ENCODE results near the gene FRMD4A.
"Not testable (repeated sequence)": the region's sequence is repeated elsewhere in the genome, so short reads cannot be mapped to it uniquely, and the experiment has no call there.

Gene FRMD4A

DNA sequence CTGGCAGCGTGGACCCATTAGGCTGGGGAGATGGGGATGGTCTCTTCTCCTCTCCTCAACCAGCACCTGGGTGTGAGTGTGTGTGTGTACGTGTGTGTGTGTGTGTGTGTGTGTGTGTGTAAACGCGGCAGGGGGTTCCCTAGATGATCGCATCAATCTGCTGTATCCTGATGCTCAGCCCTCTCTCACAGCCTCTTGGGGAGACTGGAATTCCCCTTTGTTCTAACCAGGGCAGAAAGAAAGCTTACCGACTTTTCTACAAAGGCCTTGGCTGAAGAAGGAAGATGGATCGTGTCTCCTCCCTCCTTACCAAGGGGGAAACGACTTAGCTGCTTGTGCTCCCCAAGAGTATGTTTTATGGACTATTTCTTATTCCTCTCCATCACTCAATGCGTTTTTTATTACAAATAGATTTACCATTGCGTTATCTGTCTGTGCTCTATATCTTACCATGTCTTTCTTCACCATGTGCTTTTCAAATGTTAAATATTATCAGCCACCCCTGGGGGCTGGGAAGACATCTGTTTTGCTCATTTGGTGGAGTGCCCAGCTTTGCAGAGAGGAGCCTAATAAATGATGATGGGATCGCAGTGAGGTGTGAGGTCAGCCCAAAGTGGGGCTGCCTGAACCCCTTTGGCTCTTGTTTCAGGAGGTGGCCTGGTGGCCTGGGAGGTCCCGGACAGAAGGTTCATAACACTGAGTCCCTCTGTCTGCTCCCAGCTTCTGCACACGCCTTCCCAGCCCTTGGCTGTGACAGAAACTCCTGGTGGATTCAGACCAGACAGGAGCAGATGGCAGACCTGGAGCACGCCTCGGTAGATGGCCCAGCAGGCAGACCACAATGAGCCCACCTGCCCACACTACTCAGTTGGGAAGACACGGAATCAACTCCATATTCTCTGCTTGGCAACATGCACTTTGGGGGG is 481.9 kb downstream of the FRMD4A start:
- no peak for DNase-seq (ENCODE audit: low read depth)

DNA sequence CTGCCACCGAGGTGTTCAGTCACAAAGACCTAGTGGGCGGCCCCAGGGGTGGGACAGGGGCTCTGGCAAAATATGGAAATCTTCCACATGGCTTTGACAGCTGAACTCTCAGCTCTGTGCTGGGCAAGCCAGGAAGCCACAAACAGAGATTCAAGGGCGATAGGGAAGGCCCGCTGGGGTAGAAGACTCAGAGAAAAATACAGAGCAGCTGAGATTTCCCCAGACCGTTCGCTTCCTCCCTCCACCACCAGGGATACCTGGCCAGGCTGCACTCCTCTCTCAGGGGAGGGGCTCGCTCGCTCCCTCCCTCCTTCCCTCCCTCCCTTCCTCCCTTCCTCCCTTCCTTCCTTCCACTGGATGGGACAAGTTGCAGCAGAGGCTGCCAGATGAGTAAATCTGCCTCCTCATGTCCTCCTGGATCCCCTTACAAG is 483.5 kb downstream of the FRMD4A start:
- DNase-seq (ENCODE audit: low read depth) = no peak

DNA sequence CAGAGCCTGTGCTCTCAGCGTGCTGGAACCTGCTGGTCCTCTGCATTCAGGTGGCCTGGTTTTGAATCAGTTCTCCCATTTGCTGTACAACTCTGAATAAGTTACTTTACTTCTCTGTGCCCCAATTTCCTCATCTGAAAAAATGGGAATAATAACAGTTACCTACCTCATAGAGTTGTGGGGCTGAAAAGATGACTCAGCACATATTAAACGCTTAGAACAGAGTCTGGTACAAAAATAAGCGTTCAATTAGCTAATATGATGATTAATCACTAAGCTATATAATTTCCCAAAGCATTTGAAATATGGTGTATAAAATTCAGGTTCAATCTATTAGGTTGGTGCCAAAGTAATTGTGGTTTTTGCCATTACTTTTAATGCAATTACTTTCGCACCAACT is 484.8 kb downstream of the FRMD4A start:
- DNase-seq (ENCODE audit: low read depth) = no peak

DNA sequence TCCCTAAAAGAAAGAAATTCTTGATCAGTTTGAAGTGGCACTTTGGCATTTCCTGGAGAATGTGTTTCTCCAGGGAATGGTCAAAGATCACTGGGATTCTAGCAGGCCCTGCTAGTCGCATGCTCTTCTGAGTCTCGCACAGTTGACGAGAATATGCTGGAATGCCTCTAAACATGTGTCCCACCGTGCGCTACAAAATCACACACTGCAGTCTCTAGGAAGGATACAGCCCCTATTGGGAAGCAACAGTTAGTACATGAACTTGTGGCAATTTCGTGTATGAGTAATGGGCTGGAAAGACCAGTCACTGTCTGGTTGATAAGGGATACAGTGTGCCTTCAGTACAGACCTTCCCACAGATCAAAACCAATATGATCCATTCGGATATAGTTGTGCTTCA is 486.1 kb downstream of the FRMD4A start:
- DNase-seq (ENCODE audit: low read depth) = no peak

DNA sequence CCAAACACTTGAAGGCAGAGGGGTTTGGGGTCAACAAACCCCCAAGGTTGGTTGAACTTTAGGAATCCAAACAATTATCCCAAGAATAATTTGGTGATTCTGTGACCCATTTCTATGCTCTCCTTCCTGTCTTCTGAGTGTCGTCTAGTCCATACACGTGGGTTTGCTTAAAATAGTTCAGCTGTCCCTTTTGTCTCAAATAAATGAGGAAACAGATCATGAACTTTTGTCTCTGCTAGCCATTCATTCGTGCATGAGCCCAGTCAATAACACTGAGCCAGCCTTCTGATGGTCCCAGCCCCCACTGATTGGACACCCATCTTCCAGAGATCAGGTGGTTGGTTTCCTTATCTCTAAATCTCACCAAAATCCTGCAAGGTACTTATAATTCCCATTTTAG is 488.6 kb downstream of the FRMD4A start:
- DNase-seq (ENCODE audit: low read depth) = no peak

DNA sequence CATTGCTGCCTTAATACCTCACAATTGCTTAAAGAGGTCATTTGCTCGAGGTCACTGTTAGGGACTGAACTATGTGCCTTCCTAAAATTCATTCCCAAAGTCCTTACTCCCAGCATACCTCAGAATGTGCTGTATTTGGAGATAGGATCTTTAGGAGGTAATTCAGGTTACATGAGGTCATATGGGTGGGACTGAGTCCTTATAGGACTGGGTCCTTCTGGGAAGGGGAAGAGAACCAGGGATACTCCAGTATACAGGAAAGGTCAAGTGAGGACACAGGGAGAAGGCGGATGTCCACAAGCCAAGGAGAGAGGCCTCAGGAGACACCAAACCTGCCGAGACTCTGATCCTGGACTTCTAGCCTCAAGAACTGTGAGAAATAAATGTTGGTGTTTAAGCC is 490.7 kb downstream of the FRMD4A start:
- no peak for DNase-seq (ENCODE audit: low read depth)

DNA sequence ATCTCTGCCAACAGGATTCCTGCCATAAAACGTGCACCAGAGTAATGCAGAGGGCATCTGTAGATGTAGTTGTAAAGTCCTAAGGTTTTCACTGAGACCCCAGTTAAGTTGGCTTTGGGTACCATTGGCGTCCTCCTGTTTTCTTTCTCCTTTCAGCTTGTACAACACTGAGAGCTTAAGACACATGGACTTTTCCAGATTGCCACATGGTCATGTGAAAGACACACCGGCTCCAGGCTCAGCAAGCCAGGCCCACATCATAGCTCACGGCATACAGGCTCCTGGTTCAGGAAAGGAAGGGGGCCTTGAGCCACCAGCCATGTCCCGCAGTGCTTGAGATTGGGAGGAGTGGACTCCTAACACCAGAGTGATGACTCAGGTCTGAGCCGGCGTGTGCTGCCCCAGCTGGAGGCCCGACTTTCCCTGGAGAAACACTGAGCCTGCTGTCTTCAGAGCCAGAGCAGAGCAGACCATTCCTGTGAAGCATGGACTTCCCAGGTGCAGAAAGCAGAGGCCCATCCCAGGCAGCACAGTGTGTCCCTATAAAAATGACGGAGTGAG is 491.2 kb downstream of the FRMD4A start:
- DNase-seq (ENCODE audit: low read depth) = peak; percentile 57

DNA sequence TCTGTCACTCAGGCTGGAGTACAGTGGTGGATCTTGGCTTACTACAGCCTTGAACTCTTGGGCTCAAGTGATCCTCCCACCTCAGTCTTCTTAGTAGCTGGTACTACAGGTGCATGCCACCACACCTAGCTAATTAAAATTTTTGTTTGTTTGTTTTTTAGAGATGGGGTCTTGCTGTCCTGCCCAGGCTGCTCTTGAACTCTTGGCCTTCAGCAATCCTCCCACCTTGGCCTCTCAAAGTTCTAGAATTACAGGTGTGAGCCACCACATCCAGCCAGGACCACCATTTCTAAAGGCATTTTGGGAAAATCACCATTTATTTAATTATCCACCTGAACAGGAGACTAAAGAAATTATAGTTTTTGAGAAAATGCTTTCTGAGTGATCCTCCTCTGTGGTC is 491.7 kb downstream of the FRMD4A start:
- no peak for DNase-seq (ENCODE audit: low read depth)

DNA sequence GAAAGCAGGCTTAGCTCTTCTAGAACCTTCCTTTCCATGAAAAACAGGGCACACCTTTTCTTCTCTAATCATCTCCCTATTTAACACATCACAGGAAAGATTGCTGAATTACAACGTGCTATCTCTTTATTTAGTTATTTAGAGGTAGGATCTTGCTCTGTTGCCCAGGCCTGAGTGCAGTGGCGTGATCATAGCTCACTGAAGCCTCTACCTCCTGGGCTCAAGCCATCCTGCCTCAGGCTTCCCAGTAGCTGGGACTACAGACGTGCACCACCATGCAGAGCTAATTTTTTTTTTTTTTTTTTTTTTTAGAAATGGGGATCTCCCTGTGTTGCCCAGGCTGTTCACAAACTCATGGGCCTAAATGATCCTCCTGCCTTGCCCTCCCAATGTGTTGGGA is 492.8 kb downstream of the FRMD4A start:
- no peak for DNase-seq (ENCODE audit: low read depth)

DNA sequence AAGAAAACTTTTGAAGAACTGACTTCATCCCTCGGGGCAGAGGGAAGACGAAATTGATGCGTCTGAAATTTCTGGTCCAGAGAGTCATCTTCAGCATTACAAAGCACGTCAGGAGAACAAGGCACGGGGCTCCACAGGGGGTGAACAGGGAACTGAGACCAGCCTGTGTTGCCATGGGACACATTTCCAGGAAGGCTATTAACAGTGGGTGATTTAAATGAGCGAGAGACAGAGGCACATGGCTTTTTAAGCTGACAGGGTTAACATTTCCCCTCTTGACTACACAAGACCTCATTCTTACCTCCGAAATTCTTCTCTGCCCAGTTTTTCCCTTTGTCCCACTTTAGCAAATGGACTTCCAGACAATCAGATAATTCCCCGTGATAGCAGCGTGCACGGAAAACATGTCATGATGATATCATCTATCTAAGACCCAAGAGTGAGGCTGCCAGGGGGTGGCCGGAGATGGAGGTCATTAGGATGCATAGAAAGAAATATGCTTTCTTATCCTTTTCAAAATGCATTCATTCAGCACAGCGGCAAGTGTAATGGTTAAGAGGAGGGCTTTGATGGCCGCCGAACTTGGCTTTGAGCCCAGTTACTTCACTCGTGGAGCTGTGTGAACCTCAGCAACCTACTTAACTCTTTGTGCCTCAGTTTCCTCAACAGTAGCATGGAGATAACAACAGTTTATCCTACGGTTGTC is 496.0 kb downstream of the FRMD4A start:
- no peak for DNase-seq (ENCODE audit: low read depth)

DNA sequence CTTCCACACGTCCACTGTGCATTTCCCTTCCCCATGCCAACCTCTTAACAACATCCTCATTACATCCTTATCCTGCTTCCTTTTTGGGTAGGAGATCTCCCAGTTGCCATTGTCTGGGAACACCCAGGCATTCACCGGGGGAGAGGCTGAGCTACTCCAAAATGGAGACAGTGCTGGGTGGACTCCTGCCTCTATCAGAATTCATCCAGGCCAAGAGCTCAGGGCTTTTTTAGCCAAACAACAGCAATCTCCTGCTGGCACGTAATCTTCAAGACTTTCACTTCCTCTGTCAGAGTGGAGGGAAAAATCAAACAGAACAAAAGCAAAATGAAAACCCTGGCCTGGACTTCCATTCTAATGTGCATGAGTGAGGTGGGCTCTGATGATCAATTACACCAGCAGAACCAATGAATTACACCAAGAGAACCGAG is 499.0 kb downstream of the FRMD4A start:
- no peak for DNase-seq (ENCODE audit: low read depth)

DNA sequence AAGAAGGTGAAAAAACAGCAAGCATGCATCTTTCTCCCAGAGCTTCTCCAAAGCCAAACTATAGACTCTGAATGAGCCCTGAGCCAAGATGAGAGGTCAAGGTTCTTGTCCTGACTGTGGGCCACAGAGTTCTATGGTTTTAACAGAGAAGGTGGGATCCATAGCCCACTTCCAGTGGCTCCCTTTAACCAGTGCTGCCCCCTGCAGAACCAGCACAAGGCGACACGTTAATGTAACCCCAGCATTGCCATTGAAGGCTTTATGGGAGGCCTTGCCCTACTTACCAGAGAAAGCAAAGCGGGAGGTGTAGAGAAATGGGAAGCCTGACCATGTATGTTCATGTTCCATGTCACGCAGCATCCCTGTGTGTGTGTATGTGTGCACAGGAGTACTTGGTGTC is 500.3 kb downstream of the FRMD4A start:
- no peak for DNase-seq (ENCODE audit: low read depth)

DNA sequence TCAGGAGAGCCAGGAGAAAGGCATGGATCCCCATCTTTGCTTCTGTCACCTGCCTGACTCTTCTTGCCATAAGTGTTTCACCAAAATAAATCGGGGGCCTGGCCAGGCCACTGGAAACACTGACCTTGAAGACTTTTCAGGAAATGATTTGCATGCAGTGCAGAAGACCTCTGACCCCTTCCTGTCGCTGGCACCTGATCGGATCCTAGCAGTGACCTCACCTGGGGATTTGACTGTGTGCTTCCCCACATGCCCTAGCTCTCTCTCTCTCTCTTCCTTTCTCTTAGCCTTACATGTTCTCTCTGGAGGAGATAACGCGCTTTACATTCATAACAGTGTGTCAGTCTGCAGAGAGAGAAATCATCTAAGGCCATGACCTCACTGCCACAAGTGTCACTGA is 500.9 kb downstream of the FRMD4A start:
- no peak for DNase-seq (ENCODE audit: low read depth)

DNA sequence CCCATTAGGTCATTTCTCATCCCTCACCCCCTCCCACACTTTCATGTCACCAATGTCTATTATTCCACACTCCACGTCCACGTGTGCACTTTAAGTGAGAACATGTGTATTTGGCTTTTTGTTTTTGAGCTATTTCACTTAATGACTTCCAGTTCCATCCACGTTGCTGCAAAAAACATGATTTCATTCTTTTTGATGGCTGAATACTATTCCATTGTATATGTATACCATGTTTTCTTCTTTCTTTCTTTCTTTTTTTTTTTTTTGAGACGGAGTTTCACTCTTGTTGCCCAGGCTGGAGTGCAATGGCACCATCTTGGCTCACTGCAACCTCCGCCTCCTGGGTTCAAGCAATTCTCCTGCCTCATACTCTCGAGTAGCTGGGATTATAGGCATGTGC is 502.4 kb downstream of the FRMD4A start:
- not testable (repeated sequence) for DNase-seq (ENCODE audit: low read depth)

DNA sequence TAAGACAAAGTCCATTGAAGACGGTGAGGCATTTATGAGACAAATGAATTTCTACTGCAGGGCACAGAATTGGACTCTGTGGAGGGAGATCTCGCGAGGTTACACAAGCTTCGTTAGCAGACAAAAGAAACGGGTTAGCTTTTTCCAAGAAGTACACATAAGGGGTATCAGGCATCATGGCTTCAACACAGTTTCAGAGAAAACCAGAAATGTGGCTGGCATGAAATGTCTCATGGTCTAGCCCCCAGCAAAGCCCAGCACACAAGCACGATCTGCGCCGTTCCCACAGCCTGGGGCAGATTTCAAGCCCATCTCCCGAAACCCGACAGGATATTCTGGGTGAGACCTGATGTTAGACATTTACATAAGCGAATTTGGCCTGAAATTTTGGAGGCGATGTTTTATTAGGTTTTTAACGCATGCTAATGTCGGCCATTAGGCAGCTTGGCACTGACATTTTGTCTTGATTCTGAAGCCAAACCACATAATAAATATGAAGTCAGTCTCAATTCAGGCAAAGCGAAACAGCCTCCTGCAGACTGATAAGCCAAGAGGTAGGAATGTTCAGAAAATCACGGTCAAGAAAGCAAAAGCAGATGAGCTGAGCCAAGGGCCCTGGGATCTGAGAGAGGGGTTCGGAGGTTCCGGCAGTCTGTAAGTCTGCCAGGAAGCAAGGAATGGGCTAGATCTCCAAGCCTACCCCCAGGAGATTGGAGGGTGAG is 503.5 kb downstream of the FRMD4A start:
- no peak for DNase-seq (ENCODE audit: low read depth)

DNA sequence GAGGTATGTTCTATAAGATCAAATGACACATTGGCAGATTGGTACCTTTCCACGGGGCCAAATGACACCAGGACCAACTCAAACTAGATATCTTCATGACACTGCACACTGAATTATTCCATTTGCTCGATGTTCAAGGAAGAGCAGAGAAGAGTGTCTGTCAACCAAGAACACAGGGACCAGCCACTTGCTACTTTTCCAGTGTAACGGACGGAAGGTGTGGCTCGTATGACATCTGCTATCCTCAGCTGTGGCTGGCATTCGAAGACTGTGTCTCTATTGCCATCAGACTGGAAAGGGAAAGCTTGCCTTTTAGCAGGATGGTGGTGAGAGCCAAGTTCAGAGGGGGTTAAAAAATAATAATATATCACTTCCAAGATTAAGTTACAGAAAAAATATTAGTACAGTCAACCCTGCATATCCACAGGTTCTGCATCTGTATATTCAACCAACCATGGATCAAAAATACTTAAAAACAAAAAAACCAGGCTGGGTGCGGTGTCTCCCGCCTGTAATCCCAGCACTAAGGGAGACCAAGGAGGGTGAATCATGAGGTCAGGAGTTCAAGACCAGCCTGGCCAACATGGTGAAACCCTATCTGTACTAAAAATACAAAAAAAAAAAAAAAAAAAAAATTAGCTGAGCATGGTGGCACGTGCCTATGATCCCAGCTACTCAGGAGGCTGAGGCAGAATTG is 506.9 kb downstream of the FRMD4A start:
- no peak for DNase-seq (ENCODE audit: low read depth)

DNA sequence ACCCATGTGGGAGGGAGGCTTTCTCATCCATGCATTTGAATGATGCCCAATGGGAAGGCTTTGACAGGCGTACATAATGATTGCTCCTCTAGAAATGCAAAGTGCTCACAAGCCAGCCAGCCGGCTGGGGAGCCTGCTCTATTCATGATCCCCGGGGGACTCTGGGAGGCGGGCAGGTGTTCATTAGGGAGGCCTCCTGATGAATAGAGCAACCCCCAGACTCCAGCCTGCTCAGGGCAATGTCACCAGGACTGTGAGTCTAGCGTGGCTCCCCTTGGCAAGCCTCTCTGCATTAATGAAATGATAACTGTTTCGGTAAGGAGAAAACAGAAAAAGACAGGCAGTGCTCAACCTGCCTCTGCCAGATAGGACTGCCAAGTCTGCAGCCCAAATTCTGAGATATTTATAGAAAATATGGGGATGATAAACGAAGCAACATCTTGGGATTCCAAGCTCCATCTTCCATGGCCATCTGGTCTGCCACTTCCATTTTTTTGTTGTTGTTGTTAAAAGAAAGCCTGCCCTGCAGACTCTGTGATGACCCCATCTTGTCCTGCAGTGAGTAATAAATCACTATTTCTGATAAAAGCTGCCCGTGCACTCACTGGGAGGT is 507.5 kb downstream of the FRMD4A start:
- no peak for DNase-seq (ENCODE audit: low read depth)

DNA sequence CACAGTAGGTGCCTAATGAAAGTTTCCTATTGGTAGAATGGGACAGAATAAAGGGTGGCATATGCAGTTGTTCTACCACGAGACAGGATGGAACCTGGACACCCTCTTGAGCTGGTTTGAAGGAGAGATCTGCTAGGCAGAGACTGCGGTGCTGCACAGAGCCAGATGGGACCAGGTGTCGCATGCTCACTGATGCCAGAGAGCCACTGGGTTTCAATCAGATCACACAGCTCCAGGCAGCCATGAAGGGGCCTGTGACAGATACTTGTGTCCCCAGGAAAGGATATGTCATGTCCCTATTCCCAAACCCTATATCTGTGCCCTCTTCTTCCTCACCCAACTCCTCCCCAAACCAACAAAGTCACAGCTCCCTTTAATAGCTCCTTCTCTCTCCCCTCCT is 508.2 kb downstream of the FRMD4A start:
- DNase-seq (ENCODE audit: low read depth) = no peak

DNA sequence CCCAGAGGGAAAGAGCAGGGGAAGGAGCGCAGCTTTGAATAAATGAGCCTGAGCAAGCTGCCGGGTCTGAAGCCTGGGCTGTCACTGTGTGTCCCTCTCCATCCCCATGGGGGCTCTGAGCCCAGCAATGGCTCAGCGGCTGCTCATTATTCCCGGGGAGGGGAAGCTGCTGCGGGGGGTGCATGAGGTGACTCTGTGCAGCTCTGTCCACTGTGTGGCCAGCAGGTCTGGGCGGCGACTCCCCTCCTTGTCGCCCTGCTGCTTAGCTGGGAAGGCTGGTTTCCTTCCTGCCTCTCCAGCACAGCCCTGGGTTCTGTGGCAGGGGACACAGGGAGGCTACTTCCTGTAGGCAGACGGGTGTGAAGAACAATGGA is 509.8 kb downstream of the FRMD4A start:
- no peak for DNase-seq (ENCODE audit: low read depth)

DNA sequence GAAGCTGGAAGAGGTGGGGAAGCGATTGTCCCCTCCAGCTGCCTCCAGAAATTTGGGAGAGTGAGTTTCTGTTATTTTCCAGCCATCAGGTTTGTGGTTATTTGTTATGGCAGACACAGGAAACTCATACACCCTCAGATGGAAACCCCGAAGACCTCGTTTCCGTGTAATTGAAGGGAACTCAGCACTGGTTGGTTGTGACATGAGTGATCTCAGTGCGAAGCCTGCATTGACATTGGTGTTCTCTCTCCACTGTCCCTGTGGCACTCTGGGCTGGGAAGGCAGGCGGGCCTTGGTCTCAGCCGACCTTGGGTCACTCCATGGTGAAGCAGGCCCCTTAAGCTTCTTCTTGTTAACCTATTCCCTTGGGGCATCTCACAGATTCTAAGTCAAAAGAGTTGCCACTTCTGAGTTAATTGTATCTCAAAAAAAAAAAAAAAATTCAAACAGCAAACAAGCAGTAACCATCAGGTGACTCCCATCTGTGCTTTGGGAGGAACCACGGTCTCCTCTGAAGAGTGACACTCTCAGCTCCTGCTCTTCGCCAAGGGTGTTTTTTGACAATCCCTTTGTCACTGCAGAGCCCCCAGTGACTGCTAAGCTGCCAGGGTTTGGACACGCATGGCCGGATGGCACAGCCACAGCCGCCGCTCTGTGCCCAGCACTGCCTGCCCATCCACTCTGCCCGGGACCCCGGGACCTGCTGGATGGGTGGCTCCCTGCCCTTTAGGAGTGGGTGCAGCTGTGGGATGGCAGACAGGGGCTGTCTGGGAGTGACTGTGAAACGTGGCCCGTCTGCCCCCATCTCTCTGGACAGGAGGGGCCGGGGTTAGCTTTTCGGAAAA is 510.4 kb downstream of the FRMD4A start:
- no peak for DNase-seq (ENCODE audit: low read depth)
